ENCODE results near the gene C2. TPM values are rescaled to one million over a fixed set of nuclear protein-coding genes. Genes with fewer than 3 reads are reported as not detected.
"Not testable (repeated sequence)": the region's sequence is repeated elsewhere in the genome, so short reads cannot be mapped to it uniquely, and the experiment has no call there.

Gene C2
- total RNA-seq, 1 donor from 2014 or later: 0.65 TPM

DNA sequence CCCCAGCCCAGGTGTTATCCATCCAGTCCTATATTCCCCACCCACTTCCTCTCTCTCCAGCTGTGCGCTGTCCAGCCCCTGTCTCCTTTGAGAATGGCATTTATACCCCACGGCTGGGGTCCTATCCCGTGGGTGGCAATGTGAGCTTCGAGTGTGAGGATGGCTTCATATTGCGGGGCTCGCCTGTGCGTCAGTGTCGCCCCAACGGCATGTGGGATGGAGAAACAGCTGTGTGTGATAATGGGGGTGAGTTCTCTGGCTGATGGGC, 1.1 kb downstream of the C2 start:
- Mint-ChIP-seq H3K27ac (no peak overlapping the region), H3K27me3 (peaks cover 3% of the 10 kb centered on the region), H3K36me3 (ENCODE audit: insufficient read depth) (no peaks in the 10 kb centered on the region), H3K4me1 (ENCODE audit: low read depth) (no peaks in the 10 kb centered on the region), H3K4me3 (ENCODE audit: low read depth) (no peak overlapping the region), H3K9me3 (ENCODE audit: low read depth) (no peaks in the 10 kb centered on the region)
- no peak for DNase-seq (ENCODE audit: low spot score, unreplicated experiment)
- TF ChIP-seq, protein P1, sequence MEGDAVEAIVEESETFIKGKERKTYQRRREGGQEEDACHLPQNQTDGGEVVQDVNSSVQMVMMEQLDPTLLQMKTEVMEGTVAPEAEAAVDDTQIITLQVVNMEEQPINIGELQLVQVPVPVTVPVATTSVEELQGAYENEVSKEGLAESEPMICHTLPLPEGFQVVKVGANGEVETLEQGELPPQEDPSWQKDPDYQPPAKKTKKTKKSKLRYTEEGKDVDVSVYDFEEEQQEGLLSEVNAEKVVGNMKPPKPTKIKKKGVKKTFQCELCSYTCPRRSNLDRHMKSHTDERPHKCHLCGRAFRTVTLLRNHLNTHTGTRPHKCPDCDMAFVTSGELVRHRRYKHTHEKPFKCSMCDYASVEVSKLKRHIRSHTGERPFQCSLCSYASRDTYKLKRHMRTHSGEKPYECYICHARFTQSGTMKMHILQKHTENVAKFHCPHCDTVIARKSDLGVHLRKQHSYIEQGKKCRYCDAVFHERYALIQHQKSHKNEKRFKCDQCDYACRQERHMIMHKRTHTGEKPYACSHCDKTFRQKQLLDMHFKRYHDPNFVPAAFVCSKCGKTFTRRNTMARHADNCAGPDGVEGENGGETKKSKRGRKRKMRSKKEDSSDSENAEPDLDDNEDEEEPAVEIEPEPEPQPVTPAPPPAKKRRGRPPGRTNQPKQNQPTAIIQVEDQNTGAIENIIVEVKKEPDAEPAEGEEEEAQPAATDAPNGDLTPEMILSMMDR (IDR thresholded peaks at IDR 0.05; ENCODE audit: unreplicated experiment): no peak

DNA sequence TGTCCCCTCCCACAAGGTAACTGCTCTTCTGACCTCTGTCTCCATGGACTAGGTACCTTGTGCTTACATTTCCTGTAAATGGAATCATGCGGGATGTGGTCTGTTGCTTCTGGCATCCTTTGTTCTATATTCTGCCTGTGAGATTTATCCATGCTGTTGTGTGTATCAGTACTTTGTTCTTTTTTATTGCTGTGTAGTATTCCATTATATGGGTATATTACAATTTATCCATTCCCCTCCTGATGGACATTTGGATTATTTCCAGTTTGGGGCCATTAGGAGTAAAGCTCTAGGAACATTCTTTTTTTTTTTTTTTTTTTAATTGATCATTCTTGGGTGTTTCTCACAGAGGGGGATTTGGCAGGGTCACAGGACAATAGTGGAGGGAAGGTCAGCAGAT, 3.4 kb downstream of the C2 start:
- Mint-ChIP-seq H3K36me3 (ENCODE audit: insufficient read depth) (no peaks in the 10 kb centered on the region), H3K9me3 (ENCODE audit: low read depth) (no peaks in the 10 kb centered on the region), H3K4me3 (ENCODE audit: low read depth) (no peak overlapping the region), H3K4me1 (ENCODE audit: low read depth) (no peaks in the 10 kb centered on the region), H3K27me3 (peaks cover 3% of the 10 kb centered on the region), H3K27ac (no peak overlapping the region)
- no peak for DNase-seq (ENCODE audit: low spot score, unreplicated experiment)
- TF ChIP-seq, protein P1 (IDR thresholded peaks at IDR 0.05; ENCODE audit: unreplicated experiment): no peak

DNA sequence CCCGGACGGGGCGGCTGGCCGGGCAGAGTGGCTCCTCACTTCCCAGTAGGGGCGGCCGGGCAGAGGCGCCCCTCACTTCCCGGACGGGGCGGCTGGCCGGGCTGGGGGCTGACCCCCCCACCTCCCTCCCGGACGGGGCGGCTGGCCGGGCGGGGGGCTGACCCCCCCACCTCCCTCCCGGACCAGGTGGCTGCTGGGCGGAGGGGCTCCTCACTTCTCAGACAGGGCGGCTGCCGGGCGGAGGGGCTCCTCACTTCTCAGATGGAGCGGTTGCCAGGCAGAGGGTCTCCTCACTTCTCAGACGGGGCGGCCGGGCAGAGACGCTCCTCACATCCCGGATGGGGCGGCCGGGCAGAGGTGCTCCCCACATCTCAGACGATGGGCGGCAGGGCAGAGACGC, 4.6 kb downstream of the C2 start:
- not testable (repeated sequence) for H3K4me1 Mint-ChIP-seq (ENCODE audit: low read depth); H3K4me3 Mint-ChIP-seq (ENCODE audit: low read depth); H3K27me3 Mint-ChIP-seq; H3K36me3 Mint-ChIP-seq (ENCODE audit: insufficient read depth); H3K27ac Mint-ChIP-seq; DNase-seq (ENCODE audit: low spot score, unreplicated experiment); H3K9me3 Mint-ChIP-seq (ENCODE audit: low read depth)

DNA sequence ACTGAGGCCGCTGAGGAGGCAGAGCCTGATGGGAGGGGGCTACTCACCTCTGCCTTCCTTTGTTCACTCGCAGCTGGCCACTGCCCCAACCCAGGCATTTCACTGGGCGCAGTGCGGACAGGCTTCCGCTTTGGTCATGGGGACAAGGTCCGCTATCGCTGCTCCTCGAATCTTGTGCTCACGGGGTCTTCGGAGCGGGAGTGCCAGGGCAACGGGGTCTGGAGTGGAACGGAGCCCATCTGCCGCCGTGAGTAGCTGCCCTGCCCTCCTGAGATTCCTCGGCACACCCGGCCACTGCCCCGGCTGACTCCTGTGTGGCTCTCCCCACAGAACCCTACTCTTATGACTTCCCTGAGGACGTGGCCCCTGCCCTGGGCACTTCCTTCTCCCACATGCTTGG, 6.0 kb downstream of the C2 start:
- Mint-ChIP-seq H3K36me3 (ENCODE audit: insufficient read depth) (no peaks in the 10 kb centered on the region), H3K4me1 (ENCODE audit: low read depth) (no peaks in the 10 kb centered on the region)
- TF ChIP-seq, protein P1 (IDR thresholded peaks at IDR 0.05; ENCODE audit: unreplicated experiment): no peak

DNA sequence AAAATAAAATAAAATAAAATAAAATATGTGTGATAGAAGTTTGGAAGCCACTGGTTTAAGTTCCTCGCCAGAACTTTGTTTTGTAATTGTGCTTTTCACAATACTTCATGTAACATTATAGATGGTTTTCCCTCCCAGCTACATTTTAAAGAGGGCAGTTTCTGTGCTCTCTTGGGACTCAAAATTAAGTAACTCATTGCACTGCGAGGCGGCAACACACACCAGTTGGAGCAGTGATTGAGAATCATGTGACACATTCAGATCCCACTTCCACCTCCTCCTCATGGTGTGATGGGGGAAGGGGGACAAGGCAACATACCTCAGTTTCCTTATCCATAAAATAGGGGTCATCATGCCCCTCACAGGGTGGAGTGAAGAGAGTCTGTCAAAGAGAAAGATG, 7.5 kb downstream of the C2 start:
- H3K4me3 Mint-ChIP-seq (ENCODE audit: low read depth): no peak overlapping the region
- H3K9me3 Mint-ChIP-seq (ENCODE audit: low read depth): no peaks in the 10 kb centered on the region
- H3K27ac Mint-ChIP-seq: no peak overlapping the region
- TF ChIP-seq, protein P1 (IDR thresholded peaks at IDR 0.05; ENCODE audit: unreplicated experiment): no peak
- no peaks in the 10 kb centered on the region for H3K27me3 Mint-ChIP-seq
- no peak for DNase-seq (ENCODE audit: low spot score, unreplicated experiment)
- H3K4me1 Mint-ChIP-seq (ENCODE audit: low read depth): no peaks in the 10 kb centered on the region
- no peaks in the 10 kb centered on the region for H3K36me3 Mint-ChIP-seq (ENCODE audit: insufficient read depth)

More for the DNA sequence above, 6.0 kb downstream of the C2 start:
- Mint-ChIP-seq H3K4me3 (ENCODE audit: low read depth) (no peak overlapping the region), H3K9me3 (ENCODE audit: low read depth) (no peaks in the 10 kb centered on the region), H3K27ac (no peak overlapping the region), H3K27me3 (no peaks in the 10 kb centered on the region)
- DNase-seq (ENCODE audit: low spot score, unreplicated experiment): no peak

DNA sequence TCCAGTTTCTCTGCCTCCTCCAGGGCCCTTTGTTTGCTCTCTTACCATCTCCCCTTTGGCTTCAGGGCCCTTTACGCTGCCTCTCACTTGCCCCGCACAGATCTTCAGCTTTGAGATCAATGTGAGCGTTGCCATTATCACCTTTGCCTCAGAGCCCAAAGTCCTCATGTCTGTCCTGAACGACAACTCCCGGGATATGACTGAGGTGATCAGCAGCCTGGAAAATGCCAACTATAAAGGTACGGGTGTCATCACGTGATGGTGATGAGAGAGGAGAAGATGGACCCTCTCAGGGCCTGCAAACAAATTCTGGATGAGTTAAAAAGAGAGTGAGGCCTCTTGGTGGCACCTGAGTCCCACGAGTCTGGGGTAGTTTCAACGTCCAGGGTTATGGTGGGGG, 8.3 kb downstream of the C2 start:
- DNase-seq (ENCODE audit: low spot score, unreplicated experiment): no peak
- Mint-ChIP-seq H3K27ac (no peak overlapping the region), H3K36me3 (ENCODE audit: insufficient read depth) (no peaks in the 10 kb centered on the region), H3K4me1 (ENCODE audit: low read depth) (peaks cover 3% of the 10 kb centered on the region), H3K9me3 (ENCODE audit: low read depth) (no peaks in the 10 kb centered on the region), H3K27me3 (no peaks in the 10 kb centered on the region), H3K4me3 (ENCODE audit: low read depth) (no peak overlapping the region)
- TF ChIP-seq, protein P1 (IDR thresholded peaks at IDR 0.05; ENCODE audit: unreplicated experiment): no peak
